GM15510 (cell line): ENCODE results near the gene FNDC3B.

Experiments used
- POLR2A ChIP-seq: IDR thresholded peaks from 3 replicates; pipeline ENCODE4 v1.6.1; 2011; ENCODE audit warnings: borderline replicate concordance; ENCODE audit not compliant: insufficient read length; ENCODE audit errors: extremely low read depth

FNDC3B gene

GRCh38 chr3:172147113-172147818, 107.9 kb downstream of the FNDC3B start:
- TF ChIP-seq POLR2A: no peak

- no peak for TF ChIP-seq POLR2A
These were observed 108.9 kb downstream of the FNDC3B start for GRCh38 chr3:172148241-172148640.

DNA sequence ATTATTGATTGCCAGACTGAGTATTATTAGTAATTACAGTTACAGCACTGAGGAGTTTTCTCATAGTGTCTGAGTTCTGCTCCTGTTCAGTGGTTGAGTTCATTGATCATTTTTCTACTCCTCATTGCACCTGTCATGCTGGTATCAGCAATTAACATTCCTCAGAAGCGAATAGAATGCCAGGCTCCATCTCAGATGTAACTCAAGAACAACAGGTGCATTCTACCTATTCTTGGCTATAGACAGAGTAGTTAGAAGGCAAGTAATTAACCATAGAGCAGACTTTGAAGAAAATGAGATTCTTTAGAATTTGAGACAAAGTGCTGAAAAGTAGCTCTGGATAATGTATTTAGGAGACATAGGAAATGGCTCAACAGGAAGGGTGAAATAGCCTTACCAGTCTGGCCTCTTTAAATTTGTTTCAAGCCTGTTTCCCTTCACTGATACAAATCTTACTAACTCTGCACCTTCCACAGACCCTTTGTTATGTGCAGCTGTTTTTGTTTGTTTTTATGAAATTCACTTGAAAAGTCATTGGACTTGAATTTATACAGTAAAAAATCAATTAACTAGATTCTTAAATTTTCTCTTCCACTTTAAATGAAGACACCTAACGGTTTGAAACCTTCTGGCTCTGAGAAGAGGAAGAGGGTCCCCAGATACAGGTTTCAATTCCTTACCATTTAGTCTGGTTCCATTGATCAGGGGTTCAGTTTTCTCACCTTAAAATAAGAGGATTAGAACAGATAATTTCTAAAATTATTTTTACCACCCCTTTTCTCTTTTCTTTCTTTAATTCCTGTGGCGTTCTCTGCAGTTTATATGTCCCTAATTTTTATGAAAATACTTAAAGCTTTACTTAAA, 109.6 kb downstream of the FNDC3B start:
- no peak for TF ChIP-seq POLR2A

DNA sequence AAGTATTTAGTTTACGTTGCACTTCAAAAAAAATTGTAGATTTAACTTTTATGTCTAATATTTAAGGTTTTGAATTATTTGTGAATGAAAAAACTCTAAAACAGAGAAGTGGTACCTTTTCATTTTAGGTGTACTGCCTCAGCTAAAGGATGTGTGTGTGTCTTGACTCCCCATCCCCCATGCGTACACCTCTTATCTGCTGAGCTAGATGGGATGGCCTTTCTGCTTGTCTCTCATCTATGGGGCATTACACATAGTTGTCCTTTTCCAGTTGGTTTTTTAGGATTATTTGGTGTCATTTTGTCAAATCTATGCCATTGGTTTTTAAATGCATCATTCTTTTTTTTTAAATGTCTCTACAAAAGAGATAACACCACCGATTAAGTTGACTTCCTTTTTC, 110.9 kb downstream of the FNDC3B start:
- TF ChIP-seq POLR2A: no peak

DNA sequence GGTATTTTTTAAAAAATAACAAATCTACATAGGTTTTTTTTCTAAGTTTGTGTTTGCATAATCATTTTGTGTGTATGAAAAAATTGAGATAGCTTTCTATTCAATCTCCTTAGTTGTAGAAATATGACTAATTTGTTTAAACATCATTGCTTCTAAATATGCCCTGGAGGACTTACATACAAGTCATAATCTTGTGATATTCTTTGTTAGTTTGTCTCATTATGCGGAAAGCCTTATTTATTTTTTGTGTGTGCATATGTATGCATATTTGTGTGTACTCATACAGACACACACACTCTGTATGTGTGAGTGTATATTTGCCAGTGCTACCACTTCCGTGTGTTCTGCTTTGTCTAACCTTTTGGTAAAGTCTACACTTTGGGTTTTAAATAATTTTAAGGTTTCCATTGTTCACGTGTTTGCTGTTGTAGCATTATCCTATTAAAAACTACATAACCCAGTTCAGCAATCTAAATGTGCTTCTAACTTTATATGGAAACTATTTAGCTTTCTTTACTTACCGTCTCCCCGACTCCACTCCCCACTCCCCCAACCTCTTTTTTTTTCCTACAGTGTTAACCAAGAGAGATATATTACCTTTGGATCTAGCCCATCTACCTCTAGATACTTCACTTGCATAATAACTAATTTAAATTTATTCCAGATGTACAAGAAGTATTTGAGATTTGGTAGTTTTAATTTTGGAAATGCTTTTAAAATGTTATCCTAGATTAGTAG, 111.7 kb downstream of the FNDC3B start:
- TF ChIP-seq POLR2A: no peak

DNA sequence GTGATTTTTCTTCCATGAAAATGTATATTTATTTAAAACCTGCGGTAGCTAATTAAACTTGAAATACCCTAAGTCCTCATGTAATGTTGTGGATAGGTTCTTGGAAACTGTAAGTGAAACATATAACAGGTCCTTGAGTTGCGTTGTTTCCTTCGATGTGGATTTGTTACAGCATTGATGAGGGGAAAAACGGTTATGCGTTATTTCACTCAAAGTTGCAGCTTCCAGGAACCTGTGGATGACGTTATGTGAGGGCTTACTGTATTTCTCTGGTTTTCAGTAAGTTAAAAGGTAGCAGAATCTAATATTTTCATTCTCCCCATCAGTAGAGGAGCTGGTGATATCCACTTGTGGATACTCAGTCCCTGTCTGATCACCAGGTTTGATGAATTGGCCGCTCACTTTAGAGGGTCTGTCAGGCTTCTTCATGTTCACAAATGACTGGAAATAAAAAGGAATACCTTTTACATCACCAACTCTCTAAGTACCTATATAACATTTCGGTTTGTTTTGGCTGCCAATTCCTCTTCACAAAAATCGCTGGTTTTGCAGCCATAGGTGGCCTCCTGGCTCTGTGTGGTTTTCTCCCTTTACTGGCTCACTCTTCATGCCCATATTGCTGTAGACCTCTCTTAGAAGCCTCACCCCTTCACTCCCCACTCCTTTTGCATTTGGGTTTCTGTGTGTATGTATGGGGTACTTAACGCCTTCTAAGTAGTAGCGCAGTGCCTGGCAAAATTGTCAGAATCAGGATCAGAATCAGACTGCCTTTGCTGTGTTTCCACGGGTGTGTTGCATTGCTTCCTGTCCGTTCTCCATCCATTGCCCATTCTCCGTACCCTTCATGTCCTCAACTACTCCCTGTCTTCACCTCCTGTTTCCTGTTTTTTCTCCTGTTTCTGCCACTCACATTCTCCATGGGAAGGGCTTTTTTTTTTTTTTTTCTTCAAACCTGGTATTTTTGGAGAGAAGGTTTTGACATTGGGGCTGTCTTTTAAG, 112.6 kb downstream of the FNDC3B start:
- TF ChIP-seq POLR2A: no peak

DNA sequence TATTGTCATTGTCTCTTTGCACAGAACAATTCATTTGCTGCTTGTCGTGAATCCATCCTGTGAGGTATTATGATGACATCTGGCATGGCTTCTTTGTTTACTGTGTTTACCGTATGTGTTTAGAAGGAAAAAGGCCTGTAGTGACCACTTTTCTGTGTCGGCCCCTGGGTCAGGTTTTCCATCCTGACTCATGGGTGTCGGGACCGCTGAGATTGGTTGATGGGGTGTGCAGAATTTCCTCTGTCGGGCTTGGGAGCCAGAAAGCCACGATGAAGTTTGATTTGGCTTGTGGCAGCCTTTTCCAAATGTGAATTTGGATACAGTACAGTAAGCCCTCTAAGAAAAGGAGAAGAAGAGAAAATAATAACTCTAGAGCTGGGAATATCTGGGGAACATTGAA, 113.5 kb downstream of the FNDC3B start:
- no peak for TF ChIP-seq POLR2A

DNA sequence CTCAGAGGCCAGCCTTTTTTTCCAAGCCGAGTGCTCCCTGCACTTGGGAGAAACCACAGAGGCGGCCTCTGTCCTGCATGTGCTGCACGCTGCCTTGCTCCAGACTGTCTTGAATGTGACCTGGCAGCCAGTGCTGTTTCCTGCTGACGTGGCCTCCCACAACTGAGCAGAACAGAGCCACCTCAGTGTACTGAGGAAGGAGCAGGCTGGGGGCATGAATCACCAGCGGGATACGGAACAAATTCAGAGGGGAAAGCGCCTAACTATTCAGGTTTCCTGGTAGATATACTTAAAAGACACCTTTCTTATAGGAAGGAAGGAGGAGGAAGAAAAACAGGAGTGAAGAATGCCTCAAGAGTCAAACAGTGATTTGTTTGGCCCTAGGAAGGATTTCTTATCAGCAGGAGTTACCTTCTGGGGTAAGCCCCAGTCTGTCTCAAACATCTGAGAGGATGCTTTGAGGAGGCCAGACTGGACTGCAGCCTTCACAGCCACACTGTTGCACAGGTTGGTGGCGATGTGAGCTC, 114.0 kb downstream of the FNDC3B start:
- TF ChIP-seq POLR2A: no peak

DNA sequence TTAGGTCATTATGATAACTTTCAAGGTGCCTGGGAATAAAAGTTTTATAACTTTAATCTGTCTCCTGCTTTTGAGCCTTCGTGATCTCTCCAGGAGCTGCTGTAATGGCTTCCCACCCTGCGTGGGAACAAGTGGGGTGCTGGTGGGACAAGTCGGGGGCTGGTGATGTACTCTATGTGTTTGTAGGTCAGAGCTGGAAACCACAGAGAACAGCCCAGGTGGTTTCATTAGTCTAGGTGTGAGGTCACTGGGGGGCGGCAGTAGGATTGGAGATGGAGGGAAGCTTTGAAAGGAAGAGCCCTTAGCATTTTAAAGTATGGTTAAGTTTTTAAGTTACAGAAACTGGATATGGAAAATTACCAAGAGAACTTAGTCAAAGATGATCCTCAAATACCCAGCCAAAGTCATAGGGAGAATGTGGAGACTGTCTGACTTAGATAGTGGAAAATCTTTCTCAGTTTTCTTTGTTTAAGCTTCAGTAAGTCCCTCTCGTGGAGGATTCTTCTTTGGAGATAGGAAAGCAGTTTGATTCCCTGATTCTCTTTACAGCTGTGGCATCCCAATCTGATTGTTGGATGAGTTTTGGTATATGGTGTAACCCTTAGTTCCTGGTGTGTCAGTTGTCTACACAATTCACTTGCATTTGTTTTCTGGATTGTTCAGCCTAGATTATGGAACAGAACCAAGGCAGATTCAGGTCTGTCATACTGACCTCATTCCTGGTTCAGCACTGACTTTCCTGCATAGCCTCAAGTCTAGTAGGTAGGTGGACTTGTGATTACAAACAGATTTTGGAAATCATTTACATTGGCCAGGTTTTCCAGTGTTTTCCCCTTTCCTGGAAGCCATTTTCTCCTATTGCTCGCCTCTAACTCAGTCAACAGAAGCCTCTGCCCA, 115.6 kb downstream of the FNDC3B start:
- no peak for TF ChIP-seq POLR2A

DNA sequence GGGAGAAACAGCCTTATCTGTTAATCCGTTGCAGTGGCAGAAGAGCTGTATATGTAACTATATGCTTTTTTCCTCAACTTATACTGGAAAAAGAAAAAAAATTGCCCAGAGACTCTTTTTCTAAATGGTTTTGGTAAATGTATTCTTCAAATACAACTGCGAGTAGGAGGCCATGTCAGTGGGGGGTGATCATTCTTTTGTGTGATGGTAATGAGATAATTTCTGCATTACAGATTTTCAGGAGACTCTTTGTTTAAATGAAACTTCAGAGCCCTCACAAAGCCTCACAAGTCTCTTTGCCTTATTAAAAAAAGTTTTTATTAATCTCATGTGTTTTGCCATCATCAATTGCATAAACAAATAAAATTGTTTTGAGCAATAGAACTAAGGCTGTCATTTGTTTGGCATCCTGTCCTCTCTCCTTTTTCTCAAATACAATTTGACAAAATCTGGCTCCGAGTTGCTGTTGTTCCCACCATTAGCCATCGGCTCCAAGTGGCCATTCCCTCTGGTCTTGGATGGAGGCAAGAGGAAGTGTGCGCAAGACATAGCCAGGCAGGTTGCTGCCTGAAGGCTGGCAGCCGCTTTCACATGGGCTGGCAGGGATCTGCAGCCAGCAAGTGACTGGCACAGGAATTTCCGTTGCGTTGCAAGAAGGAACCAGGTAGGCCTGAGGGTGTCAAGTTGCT, 116.7 kb downstream of the FNDC3B start:
- TF ChIP-seq POLR2A: no peak

DNA sequence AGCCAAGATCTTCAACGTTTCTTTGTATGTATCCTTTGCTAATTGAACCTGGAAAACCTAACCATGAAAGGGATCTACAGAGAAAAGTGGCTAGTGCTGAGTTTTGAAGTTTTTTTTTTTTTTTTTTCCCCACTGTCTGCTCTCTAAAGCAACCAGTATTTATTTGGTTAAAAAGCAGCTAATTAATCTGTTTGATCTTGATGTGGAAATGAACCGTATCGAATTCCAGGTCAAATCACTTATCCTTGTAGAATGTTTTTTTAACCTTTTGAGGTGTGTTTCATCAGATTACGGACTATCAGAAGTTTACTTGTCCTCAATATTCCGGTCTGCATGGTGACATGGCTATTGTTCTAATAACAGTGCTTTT, 117.2 kb downstream of the FNDC3B start:
- no peak for TF ChIP-seq POLR2A

- TF ChIP-seq POLR2A: no peak
These were observed 118.3 kb downstream of the FNDC3B start for GRCh38 chr3:172157564-172158258.
